Fibroblast of lung (primary cell): ENCODE measurements around the gene CAMKK1. TPM values are rescaled to one million over a fixed set of nuclear protein-coding genes. Genes with fewer than 3 reads are reported as not detected.

Source experiments
- DNase-seq, 2 donors: peaks; one replicate each; pipeline versions ENCODE4 v3.0.0 to v3.0.0-alpha.2; 2010; ENCODE audit warnings: low read depth in 2 of 2
- H2AFZ ChIP-seq: 2 replicates; pipeline ENCODE4 v1.5.1; 2012; ENCODE audit warnings: low read length, control low read depth, inconsistent platforms
- H3K27ac ChIP-seq: 2 replicates; pipeline ENCODE4 v1.5.1; 2011; ENCODE audit warnings: low read length, control low read depth; ENCODE audit not compliant: insufficient read depth
- H3K27me3 ChIP-seq: 2 replicates; pipeline ENCODE4 v1.5.1; 2011; ENCODE audit warnings: mild to moderate bottlenecking, low read length; ENCODE audit not compliant: control insufficient read depth, insufficient read depth
- H3K36me3 ChIP-seq: 2 replicates; pipeline ENCODE4 v1.5.1; 2011; ENCODE audit warnings: low read length; ENCODE audit not compliant: control insufficient read depth, insufficient read depth
- H3K4me1 ChIP-seq: 2 replicates; pipeline ENCODE4 v1.5.1; 2011; ENCODE audit warnings: low read length; ENCODE audit not compliant: control insufficient read depth, insufficient read depth; ENCODE audit errors: extremely low read depth
- H3K4me2 ChIP-seq: 2 replicates; pipeline ENCODE4 v1.5.1; 2011; ENCODE audit warnings: low read length, control low read depth; ENCODE audit not compliant: insufficient read depth; ENCODE audit errors: extremely low read depth
- H3K4me3 ChIP-seq, 4 experiments: fragments of 200-600 bp in 1 of 4; sonication (generic) in 1 of 4; replicated peaks in 1 of 4; 2 replicates each; pipeline ENCODE4 v1.5.1; 2011 to 2016; ENCODE audit warnings: low read length in 4 of 4, low read depth in 3 of 4, mild to moderate bottlenecking in 3 of 4, control low read depth in 2 of 4, inconsistent platforms in 1 of 4, mixed read lengths in 1 of 4; ENCODE audit not compliant: insufficient read depth in 1 of 4; ENCODE audit errors: control extremely low read depth in 1 of 4
- H3K79me2 ChIP-seq: 2 replicates; pipeline ENCODE4 v1.5.1; 2012; ENCODE audit warnings: mild to moderate bottlenecking, low read length, inconsistent platforms; ENCODE audit not compliant: control insufficient read depth, insufficient read depth
- H3K9ac ChIP-seq: 2 replicates; pipeline ENCODE4 v1.5.1; 2011; ENCODE audit warnings: mild to moderate bottlenecking, low read length, control low read depth; ENCODE audit not compliant: insufficient read depth
- H3K9me3 ChIP-seq: 2 replicates; pipeline ENCODE4 v1.5.1; 2012; ENCODE audit warnings: low read depth, low read length; ENCODE audit not compliant: control insufficient read depth, insufficient read depth
- H4K20me1 ChIP-seq: 2 replicates; pipeline ENCODE4 v1.5.1; 2011; ENCODE audit warnings: low read length; ENCODE audit not compliant: control insufficient read depth, insufficient read depth; ENCODE audit errors: extremely low read depth
- CTCF ChIP-seq, 2 donors: IDR thresholded peaks in 1 of 2; conservative IDR thresholded peaks in 1 of 2; 1 replicate in 1 of 2; 2 replicates in 1 of 2; pipeline ENCODE4 v1.5.1; 2011 to 2012; ENCODE audit warnings: low read length in 2 of 2, control low read depth in 1 of 2, inconsistent platforms in 1 of 2, low read depth in 1 of 2, mild to moderate bottlenecking in 1 of 2
- EZH2 ChIP-seq: IDR thresholded peaks from 2 replicates; pipeline ENCODE4 v1.5.1; 2012; ENCODE audit warnings: low read length, control low read depth, mild to moderate bottlenecking; ENCODE audit errors: missing control alignments
- polyA plus RNA-seq, 2 donors: library from polyadenylated mRNA; depleted of rRNA in 1 of 2; stranded (reverse) in 1 of 2; unstranded in 1 of 2; fragments of >200 nt; gene quantifications; 2 replicates each; pipeline ENCODE4 v1.2.1, GENCODE V29; 2011 to 2012; ENCODE audit warnings: missing spikeins in 1 of 2
- total RNA-seq: library from RNA; depleted of rRNA; stranded (reverse); fragments of >200 nt; gene quantifications from 2 replicates; pipeline ENCODE4 v1.2.1, GENCODE V29; 2014

Gene CAMKK1
- total and polyA plus RNA-seq, 2 donors (not counting 1 experiment from before 2014, with no cell fraction given): 0.41 to 2.5 TPM

- no peaks in the 10 kb centered on the region for H4K20me1 ChIP-seq
- no peak overlapping the region for H2AFZ ChIP-seq
- H3K79me2 ChIP-seq: no peaks in the 10 kb centered on the region
- no peaks in the 10 kb centered on the region for H3K9me3 ChIP-seq
- H3K4me2 ChIP-seq: no peak overlapping the region
- no peaks in the 10 kb centered on the region for H3K4me1 ChIP-seq
- no peak overlapping the region for H3K27ac ChIP-seq
- H3K36me3 ChIP-seq: no peaks in the 10 kb centered on the region
- no peaks in the 10 kb centered on the region for H3K27me3 ChIP-seq
- no peak overlapping the region for H3K4me3 ChIP-seq
- H3K9ac ChIP-seq: no peak overlapping the region
- TF ChIP-seq EZH2 (no peak), CTCF (conservative IDR thresholded peaks at IDR 0.05 in 1 of 2, IDR thresholded peaks at IDR 0.05 in 1 of 2; ENCODE audit: low read depth in 1 of 2, low read length in 2 of 2) (no peak)
- peak; percentile 45 to 47 for DNase-seq
Observed at GRCh38 chr17:3917391-3917931, 24.6 kb upstream of the CAMKK1 start.

- Histone ChIP-seq H3K36me3 (no peaks in the 10 kb centered on the region), H3K9me3 (no peaks in the 10 kb centered on the region), H2AFZ (no peak overlapping the region), H3K4me3 (no peak overlapping the region), H3K27ac (no peak overlapping the region), H3K9ac (no peak overlapping the region), H4K20me1 (no peaks in the 10 kb centered on the region), H3K4me2 (no peak overlapping the region), H3K79me2 (no peaks in the 10 kb centered on the region), H3K4me1 (no peaks in the 10 kb centered on the region), H3K27me3 (no peaks in the 10 kb centered on the region)
- no peak for DNase-seq
- TF ChIP-seq CTCF (conservative IDR thresholded peaks at IDR 0.05 in 1 of 2, IDR thresholded peaks at IDR 0.05 in 1 of 2; ENCODE audit: low read depth in 1 of 2, low read length in 2 of 2) (no peak), EZH2 (no peak)
Observed at GRCh38 chr17:3916825-3917224, 24.0 kb upstream of the CAMKK1 start.

GRCh38 chr17:3915995-3916696, 23.3 kb upstream of the CAMKK1 start, which contains the start of gene P2RX1:
TSS of gene P2RX1 (minus strand) at chr17:3916465. CDS start at chr17:3916225, 240 bp downstream.
- no peak within 1 kb of the TSS for H2AFZ ChIP-seq
- DNase-seq: no peak
- no peak within 1 kb of the TSS for H3K4me2 ChIP-seq

More at GRCh38 chr17:3915995-3916696, 23.3 kb upstream of the CAMKK1 start, which contains the start of gene P2RX1:
- Histone ChIP-seq H3K9me3 (no peaks in the 10 kb centered on the region), H3K4me3 (no peak within 1 kb of the TSS), H3K27me3 (no peaks in the 10 kb centered on the region), H3K4me1 (no peaks in the 10 kb centered on the region), H3K79me2 (no peaks in the 10 kb centered on the region), H3K36me3 (no peaks in the 10 kb centered on the region), H4K20me1 (no peaks in the 10 kb centered on the region), H3K27ac (no peak within 1 kb of the TSS), H3K9ac (no peak within 1 kb of the TSS)
- TF ChIP-seq CTCF (conservative IDR thresholded peaks at IDR 0.05 in 1 of 2, IDR thresholded peaks at IDR 0.05 in 1 of 2; ENCODE audit: low read depth in 1 of 2, low read length in 2 of 2) (no peak), EZH2 (no peak)
